RWPE2 (cell line): ENCODE results near the gene PDE4D.

Source experiments
- ATAC-seq: fragments of 200-7000 bp; cut with Tn5 transposase; 3 replicates; pipeline ENCODE4 v1.9.1; 2021; ENCODE audit warnings: low read depth
- DNase-seq: peaks from one replicate; pipeline ENCODE4 v3.0.0-alpha.2; 2020; ENCODE audit warnings: low spot score
- H3K27ac ChIP-seq: fragments of 450-650 bp; 2 replicates; pipeline ENCODE4 v1.5.1; 2017; ENCODE audit warnings: mild to moderate bottlenecking; ENCODE audit not compliant: poor library complexity, severe bottlenecking
- H3K27me3 ChIP-seq: fragments of 250-450 bp; sonication (Bioruptor Pico); 2 replicates; pipeline ENCODE4 v1.5.1; 2021; ENCODE audit warnings: mild to moderate bottlenecking, moderate library complexity; ENCODE audit not compliant: insufficient read depth, poor library complexity, severe bottlenecking
- H3K36me3 ChIP-seq: fragments of 250-450 bp; sonication (Bioruptor Pico); 2 replicates; pipeline ENCODE4 v1.5.1; 2020; ENCODE audit warnings: low read depth, mild to moderate bottlenecking, moderate library complexity
- H3K4me1 ChIP-seq: fragments of 250-450 bp; sonication (Bioruptor Pico); 2 replicates; pipeline ENCODE4 v1.5.1; 2021; ENCODE audit warnings: mild to moderate bottlenecking, moderate library complexity; ENCODE audit not compliant: insufficient read depth, poor library complexity, severe bottlenecking
- H3K4me3 ChIP-seq: fragments of 250-450 bp; sonication (Bioruptor Pico); 2 replicates; pipeline ENCODE4 v1.5.1; 2021; ENCODE audit warnings: mild to moderate bottlenecking, moderate library complexity; ENCODE audit not compliant: severe bottlenecking
- H3K9me3 ChIP-seq: fragments of 250-450 bp; sonication (Bioruptor Pico); 2 replicates; pipeline ENCODE4 v1.5.1; 2021; ENCODE audit warnings: mild to moderate bottlenecking, moderate library complexity; ENCODE audit not compliant: severe bottlenecking
- CTCF ChIP-seq: fragments of 450-650 bp; IDR thresholded peaks from one replicate; pipeline ENCODE4 v1.5.1; 2017; ENCODE audit warnings: mild to moderate bottlenecking, moderate library complexity; ENCODE audit not compliant: poor library complexity, severe bottlenecking

Gene PDE4D

GRCh38 chr5:59823420-59823819, 70.1 kb downstream of the PDE4D start:
- H3K27me3 ChIP-seq, result peaks cover 10% of the 10 kb centered on the region
- H3K9me3 ChIP-seq, result no peaks in the 10 kb centered on the region
- H3K4me1 ChIP-seq, result no peaks in the 10 kb centered on the region
- DNase-seq, result no peak
- no peak overlapping the region for H3K27ac ChIP-seq
- no peak for TF ChIP-seq CTCF
- ATAC-seq, result no peak
- no peak overlapping the region for H3K4me3 ChIP-seq
- no peaks in the 10 kb centered on the region for H3K36me3 ChIP-seq

- Histone ChIP-seq H3K4me3 (no peak overlapping the region), H3K36me3 (no peaks in the 10 kb centered on the region), H3K27ac (no peak overlapping the region), H3K27me3 (peaks cover 10% of the 10 kb centered on the region), H3K9me3 (no peaks in the 10 kb centered on the region), H3K4me1 (no peaks in the 10 kb centered on the region)
- DNase-seq (no peak), ATAC-seq (no peak)
- no peak for TF ChIP-seq CTCF
These were observed 73.7 kb downstream of the PDE4D start for GRCh38 chr5:59819806-59820205.

GRCh38 chr5:59817536-59817935, 76.0 kb downstream of the PDE4D start:
- Histone ChIP-seq H3K9me3 (no peaks in the 10 kb centered on the region), H3K27me3 (peaks cover 7% of the 10 kb centered on the region), H3K36me3 (no peaks in the 10 kb centered on the region), H3K27ac (no peak overlapping the region), H3K4me3 (no peak overlapping the region), H3K4me1 (peaks cover 6% of the 10 kb centered on the region)
- TF ChIP-seq CTCF, result no peak
- no peak for ATAC-seq
- no peak for DNase-seq

GRCh38 chr5:59816654-59817300, 76.7 kb downstream of the PDE4D start:
- Histone ChIP-seq H3K36me3 (no peaks in the 10 kb centered on the region), H3K9me3 (no peaks in the 10 kb centered on the region), H3K27ac (no peak overlapping the region), H3K4me3 (no peak overlapping the region), H3K4me1 (peaks cover 6% of the 10 kb centered on the region), H3K27me3 (no peaks in the 10 kb centered on the region)
- ATAC-seq (no peak), DNase-seq (no peak)
- no peak for TF ChIP-seq CTCF

GRCh38 chr5:59814537-59814872, 79.0 kb downstream of the PDE4D start:
- no peak for TF ChIP-seq CTCF
- ATAC-seq (no peak), DNase-seq (no peak)
- Histone ChIP-seq H3K36me3 (no peaks in the 10 kb centered on the region), H3K4me3 (no peak overlapping the region), H3K27me3 (peaks cover 8% of the 10 kb centered on the region), H3K27ac (no peak overlapping the region), H3K9me3 (no peaks in the 10 kb centered on the region), H3K4me1 (peaks cover 6% of the 10 kb centered on the region)
